Measurements from ENCODE around the gene NDOR1.

GRCh38 chr9:137175345-137175961, 30.0 kb upstream of the NDOR1 start:
- TF ChIP-seq EP300 (IDR thresholded peaks at IDR 0.05) (no peak), CTCF (IDR thresholded peaks at IDR 0.05) (no peak), POLR2A (IDR thresholded peaks at IDR 0.05) (no peak)
